ENCODE results near the gene PLOD2.

DNA sequence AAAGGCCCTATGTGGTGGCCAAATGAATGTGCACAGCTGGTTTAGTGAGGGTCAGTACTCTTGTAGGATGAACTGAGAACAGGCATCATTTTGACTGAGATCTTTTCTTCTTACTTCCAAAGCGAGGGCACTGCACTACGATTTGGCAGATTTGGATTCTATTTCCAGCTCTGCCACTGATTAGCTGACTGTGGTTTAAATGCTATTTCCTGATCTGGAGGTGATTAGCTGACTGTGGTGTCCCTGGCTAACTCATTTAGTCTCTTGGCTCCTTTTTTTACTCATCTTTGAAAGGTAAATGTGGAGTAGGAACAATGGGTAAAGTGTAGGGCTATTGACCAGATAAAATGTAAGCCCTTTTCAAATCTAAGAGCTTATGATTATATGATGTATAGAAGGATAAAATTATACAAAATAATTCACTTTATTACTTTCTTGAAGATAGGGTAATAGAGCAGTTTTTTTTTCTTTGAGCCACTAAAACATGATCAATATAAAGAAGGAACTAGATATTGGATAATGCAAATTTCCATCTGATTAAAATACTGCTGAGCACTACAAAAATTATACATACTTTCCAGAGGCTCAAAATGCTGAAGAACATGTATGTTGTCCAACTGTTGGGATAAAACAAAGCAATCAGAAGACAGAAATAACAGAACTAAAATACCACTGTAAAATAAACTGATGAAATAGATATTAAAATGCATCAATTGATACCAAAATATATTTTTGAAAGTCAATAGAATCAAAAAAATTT is 39.7 kb upstream of the PLOD2 start:
- TF ChIP-seq CTCF (IDR thresholded peaks at IDR 0.05; ENCODE audit: insufficient read depth, low read length): no peak
- TF ChIP-seq POLR2AphosphoS5 (IDR thresholded peaks at IDR 0.05; ENCODE audit: low read depth): no peak
- no peak for TF ChIP-seq REST (IDR thresholded peaks at IDR 0.05; ENCODE audit: insufficient replicate concordance, low read depth)
- TF ChIP-seq SPI1 (IDR thresholded peaks at IDR 0.05; ENCODE audit: borderline replicate concordance, low read depth): no peak
- no peak for TF ChIP-seq GABPA (IDR thresholded peaks at IDR 0.05; ENCODE audit: low read depth)

Measured in HL-60 (cell line).